KMS-11 (cell line): Measurements from ENCODE around the gene NECAB2.

ENCODE experiments used
- H2AFZ ChIP-seq: fragments of 200-600 bp; sonication (generic); 2 replicates; pipeline ENCODE4 v1.6.1; 2016; ENCODE audit warnings: antibody characterized with exemption, mixed run types, low read depth
- H3K27ac ChIP-seq: fragments of 200-600 bp; sonication (generic); 2 replicates; pipeline ENCODE4 v1.6.1; 2016; ENCODE audit warnings: mild to moderate bottlenecking, mixed run types
- H3K27me3 ChIP-seq: fragments of 200-600 bp; sonication (generic); 2 replicates; pipeline ENCODE4 v1.6.1; 2017; ENCODE audit warnings: mild to moderate bottlenecking, low read depth, mixed run types, moderate library complexity; ENCODE audit not compliant: insufficient read depth
- H3K36me3 ChIP-seq: fragments of 200-600 bp; sonication (generic); 2 replicates; pipeline ENCODE4 v1.6.1; 2017; ENCODE audit warnings: mild to moderate bottlenecking, mixed run types; ENCODE audit not compliant: insufficient read depth
- H3K4me1 ChIP-seq: fragments of 200-600 bp; sonication (generic); 2 replicates; pipeline ENCODE4 v1.6.1; 2016; ENCODE audit warnings: mild to moderate bottlenecking, low read depth, mixed run types; ENCODE audit not compliant: poor library complexity, severe bottlenecking
- H3K4me2 ChIP-seq: fragments of 200-600 bp; sonication (generic); 2 replicates; pipeline ENCODE4 v1.7.0; 2016; ENCODE audit warnings: mild to moderate bottlenecking, mixed run types
- H3K4me3 ChIP-seq: fragments of 200-600 bp; sonication (generic); IDR thresholded peaks from 2 replicates; pipeline ENCODE4 v1.6.1; 2017; ENCODE audit warnings: low read depth, low read length, mixed read lengths; ENCODE audit not compliant: insufficient read depth
- H3K79me2 ChIP-seq: fragments of 200-600 bp; sonication (generic); 2 replicates; pipeline ENCODE4 v1.6.1; 2016; ENCODE audit warnings: low read depth, mixed run types; ENCODE audit not compliant: insufficient read depth
- H3K9ac ChIP-seq: fragments of 200-600 bp; sonication (generic); 2 replicates; pipeline ENCODE4 v1.6.1; 2016; ENCODE audit warnings: mild to moderate bottlenecking, mixed run types
- H4K20me1 ChIP-seq: fragments of 200-600 bp; sonication (generic); 2 replicates; pipeline ENCODE4 v1.6.1; 2016; ENCODE audit warnings: mild to moderate bottlenecking, mixed run types; ENCODE audit not compliant: insufficient read depth
- CTCF ChIP-seq: fragments of 200-600 bp; sonication (generic); conservative IDR thresholded peaks from 2 replicates; pipeline ENCODE4 v1.6.1; 2017; ENCODE audit warnings: low read depth, mild to moderate bottlenecking, antibody characterized with exemption, low read length, moderate library complexity, mixed read lengths

The NECAB2 gene

GRCh38 chr16:83966153-83966696, 1.8 kb upstream of the NECAB2 start:
- no peak for TF ChIP-seq CTCF
- H3K27ac ChIP-seq = no peak overlapping the region
- no peak overlapping the region for H3K4me3 ChIP-seq
- H3K36me3 ChIP-seq = no peaks in the 10 kb centered on the region
- peaks cover 3% of the 10 kb centered on the region; the same call in 1 of the 2 replicates for H3K27me3 ChIP-seq
- no peaks in the 10 kb centered on the region for H3K79me2 ChIP-seq
- H2AFZ ChIP-seq = no peak overlapping the region
- H3K4me1 ChIP-seq = no peaks in the 10 kb centered on the region
- H3K4me2 ChIP-seq = no peak overlapping the region
- no peaks in the 10 kb centered on the region for H4K20me1 ChIP-seq
- no peak overlapping the region for H3K9ac ChIP-seq

- Histone ChIP-seq H3K4me3 (no peak overlapping the region), H3K79me2 (no peaks in the 10 kb centered on the region), H3K27ac (no peak overlapping the region), H4K20me1 (no peaks in the 10 kb centered on the region), H3K27me3 (peaks cover 3% of the 10 kb centered on the region; the same call in 1 of the 2 replicates), H3K36me3 (no peaks in the 10 kb centered on the region), H3K4me2 (no peak overlapping the region), H2AFZ (no peak overlapping the region), H3K4me1 (no peaks in the 10 kb centered on the region), H3K9ac (no peak overlapping the region)
- TF ChIP-seq CTCF = no peak
These were observed 953 bp upstream of the NECAB2 start for GRCh38 chr16:83967091-83967490.

GRCh38 chr16:83968306-83968851, 335 bp downstream of the NECAB2 start:
- H3K4me3 ChIP-seq = no peak overlapping the region
- H2AFZ ChIP-seq = no peak overlapping the region; the same call in 1 of the 2 replicates
- no peaks in the 10 kb centered on the region for H4K20me1 ChIP-seq
- no peaks in the 10 kb centered on the region for H3K4me1 ChIP-seq
- no peak overlapping the region for H3K27ac ChIP-seq
- H3K79me2 ChIP-seq = no peaks in the 10 kb centered on the region
- H3K4me2 ChIP-seq = no peak overlapping the region
- H3K36me3 ChIP-seq = no peaks in the 10 kb centered on the region
- TF ChIP-seq CTCF = no peak
- no peak overlapping the region for H3K9ac ChIP-seq
- H3K27me3 ChIP-seq = peaks cover 3% of the 10 kb centered on the region; the same call in 1 of the 2 replicates

DNA sequence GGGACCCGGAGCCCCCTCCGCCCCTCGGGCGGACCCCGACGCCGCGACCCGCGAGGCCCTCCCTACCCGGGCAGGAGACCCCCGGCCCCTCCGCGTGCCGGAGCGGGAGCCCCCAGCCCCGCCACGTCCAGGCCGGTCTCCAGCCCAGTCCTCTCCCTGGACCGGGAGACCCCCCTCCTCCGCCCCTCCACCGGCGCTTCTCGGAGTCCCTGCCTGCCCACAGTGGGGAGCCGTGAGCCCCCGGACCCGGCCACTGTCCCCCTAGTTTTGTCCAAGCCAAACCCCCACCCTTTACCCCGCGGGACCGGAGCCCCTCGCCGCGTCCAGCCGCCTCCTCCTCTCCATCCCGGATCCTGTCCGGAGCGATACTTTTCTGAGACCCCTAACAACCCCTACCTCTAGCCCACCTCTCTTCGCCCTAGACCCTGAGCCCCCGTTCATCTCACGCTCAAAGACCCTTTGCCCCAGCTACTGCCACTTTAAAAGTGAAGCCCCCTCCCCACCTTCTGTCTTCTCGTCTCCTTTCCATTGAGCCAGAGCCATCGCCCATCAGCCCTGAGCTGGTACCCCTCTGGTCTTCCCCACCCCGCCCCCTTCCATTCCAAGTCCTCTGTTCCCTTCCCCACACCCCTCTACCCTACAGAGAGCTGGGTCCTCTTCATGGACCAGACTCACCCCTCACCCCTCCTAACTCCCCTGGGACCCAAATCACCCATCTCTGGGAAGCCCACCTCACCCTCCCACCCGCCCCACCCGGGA, 1.0 kb downstream of the NECAB2 start:
- no peaks in the 10 kb centered on the region for H3K36me3 ChIP-seq
- H3K4me1 ChIP-seq = no peaks in the 10 kb centered on the region
- H3K79me2 ChIP-seq = no peaks in the 10 kb centered on the region
- no peak overlapping the region for H3K4me3 ChIP-seq
- H3K27ac ChIP-seq = no peak overlapping the region
- peaks cover 4% of the 10 kb centered on the region; the same call in 1 of the 2 replicates for H3K27me3 ChIP-seq
- H4K20me1 ChIP-seq = no peaks in the 10 kb centered on the region
- no peak overlapping the region for H3K9ac ChIP-seq
- TF ChIP-seq CTCF = no peak
- H3K4me2 ChIP-seq = no peak overlapping the region
- no peak overlapping the region for H2AFZ ChIP-seq
